C4-2B (cell line): ENCODE results near the gene ORAI2.

Source experiments
- H3K27ac ChIP-seq: fragments of 450-650 bp; 2 replicates; pipeline ENCODE4 v1.5.1; 2017
- CTCF ChIP-seq: fragments of 450-650 bp; conservative IDR thresholded peaks from 2 replicates; pipeline ENCODE4 v1.5.1; 2017; ENCODE audit warnings: mild to moderate bottlenecking
- ZFX ChIP-seq: fragments of 450-650 bp; IDR thresholded peaks from 2 replicates; pipeline ENCODE4 v1.6.1; 2017

The ORAI2 gene

DNA sequence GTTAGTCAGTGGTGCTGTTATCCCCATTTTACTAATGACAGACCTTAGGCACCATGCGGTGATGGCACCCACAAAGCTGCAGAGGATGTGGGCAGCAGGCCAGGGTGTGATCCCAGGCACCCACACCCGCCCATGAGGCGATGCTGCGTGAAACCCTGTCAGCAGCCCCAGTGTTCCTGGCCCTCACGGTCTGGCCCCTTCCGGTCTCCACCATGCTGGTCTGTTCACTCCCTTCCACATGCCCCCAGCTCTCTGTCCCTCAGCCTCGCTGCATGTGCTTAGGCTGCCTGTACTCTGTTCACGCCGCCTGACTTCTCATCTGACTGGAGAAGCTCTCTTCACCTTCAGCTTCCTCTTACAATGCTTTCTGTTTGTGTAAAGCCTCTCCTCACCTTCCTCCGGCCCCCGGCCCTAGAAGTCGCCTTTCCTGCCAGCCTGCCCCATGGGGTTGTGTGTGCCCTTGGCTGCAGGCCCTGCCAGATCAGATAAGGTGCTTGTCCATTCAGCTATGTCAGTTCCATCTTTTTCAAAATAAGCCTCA lies 17.6 kb upstream of the ORAI2 start:
- TF ChIP-seq CTCF (no peak), ZFX (no peak)
- peak overlapping the region; percentile 79 for H3K27ac ChIP-seq

GRCh38 chr7:102416406-102416805 lies 17.0 kb upstream of the ORAI2 start:
- TF ChIP-seq CTCF (no peak), ZFX (no peak)
- H3K27ac ChIP-seq = peak overlapping the region; percentile 79

GRCh38 chr7:102417105-102417504 lies 16.3 kb upstream of the ORAI2 start:
- peak overlapping the region; percentile 79 for H3K27ac ChIP-seq
- no peak for TF ChIP-seq CTCF
- no peak for TF ChIP-seq ZFX

DNA sequence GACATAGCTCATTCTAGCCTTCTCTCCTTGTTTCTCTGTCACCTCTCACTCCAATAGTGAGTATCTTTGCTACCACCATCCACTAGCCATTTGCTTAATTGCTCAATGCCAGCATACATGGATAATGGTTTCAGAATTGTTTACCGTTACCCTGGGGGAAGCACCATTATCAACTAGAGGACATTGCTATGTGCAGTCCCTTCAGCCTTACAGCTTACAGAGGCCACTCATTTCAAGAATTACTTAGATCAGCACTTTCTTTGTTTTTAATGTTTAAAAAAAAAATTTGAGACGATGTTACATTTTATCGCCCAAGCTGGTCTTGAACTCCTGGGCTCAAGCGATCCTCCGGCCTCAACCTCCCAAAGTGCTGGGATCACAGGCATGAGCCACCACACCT lies 14.8 kb upstream of the ORAI2 start:
- no peak for TF ChIP-seq CTCF
- TF ChIP-seq ZFX = no peak
- no peak overlapping the region for H3K27ac ChIP-seq

GRCh38 chr7:102421706-102422240 lies 11.6 kb upstream of the ORAI2 start:
- no peak overlapping the region for H3K27ac ChIP-seq

GRCh38 chr7:102424129-102424551 lies 9.2 kb upstream of the ORAI2 start:
- H3K27ac ChIP-seq = no peak overlapping the region
- TF ChIP-seq ZFX (no peak), CTCF (no peak)

More at GRCh38 chr7:102421706-102422240, 11.6 kb upstream of the ORAI2 start:
- no peak for TF ChIP-seq ZFX
- TF ChIP-seq CTCF = no peak

GRCh38 chr7:102424787-102425218 lies 8.6 kb upstream of the ORAI2 start:
- no peak overlapping the region for H3K27ac ChIP-seq
- TF ChIP-seq ZFX (no peak), CTCF (no peak)
